Measurements from ENCODE around the gene RNF103. TPM values are rescaled to one million over a fixed set of nuclear protein-coding genes. Genes with fewer than 3 reads are reported as not detected.

The RNF103 gene
- polyA plus RNA-seq, 3 donors, result 1.0 to 31.9 (median 2.2) TPM

DNA sequence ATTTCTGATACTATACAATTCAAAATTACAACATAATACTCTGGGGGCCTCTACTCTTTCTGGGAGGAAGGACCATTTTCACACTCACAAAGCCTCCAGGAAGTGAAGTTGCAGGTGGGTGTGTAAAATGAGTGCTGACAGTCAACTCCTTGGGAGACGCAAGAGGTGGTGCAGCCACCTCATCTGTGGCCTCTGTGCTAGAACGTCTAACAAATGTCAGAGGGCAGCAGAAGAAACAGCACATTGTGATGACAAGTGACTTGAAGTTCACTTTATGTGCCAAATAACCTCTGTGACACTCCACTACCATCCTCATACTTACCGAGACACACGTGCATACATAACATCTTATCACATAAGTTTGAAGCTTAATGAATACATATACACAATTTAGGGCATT lies 10.2 kb downstream of the RNF103 start:
- intact Hi-C loops (cut with micrococcal nuclease), result no loop called here
- no peak for DNase-seq
- Histone ChIP-seq H3K4me2 (replicated peaks; ENCODE audit: extremely low read depth, low read length, poor library complexity, severe bottlenecking) (no peak overlapping the region), H3K27me3 (ENCODE audit: control insufficient read depth in 2 of 2, insufficient read depth in 2 of 2, low read length in 2 of 2) (no peaks in the 10 kb centered on the region), H3K79me2 (ENCODE audit: insufficient read depth, low read length) (no peaks in the 10 kb centered on the region), H2AFZ (ENCODE audit: insufficient read depth, low read depth, low read length, poor library complexity, severe bottlenecking) (no peak overlapping the region), H4K20me1 (ENCODE audit: insufficient read depth, low read length) (peaks cover 27% of the 10 kb centered on the region), H3K4me1 (ENCODE audit: control insufficient read depth in 1 of 2, insufficient read depth in 2 of 2, low read length in 2 of 2) (no peaks in the 10 kb centered on the region), H3K4me3 (replicated peaks in 1 of 3; ENCODE audit: low read depth in 2 of 3, low read length in 3 of 3) (no peak overlapping the region), H3K9me3 (replicated peaks in 1 of 2; ENCODE audit: control insufficient read depth in 1 of 2, insufficient read depth in 1 of 2, low read length in 2 of 2) (no peaks in the 10 kb centered on the region), H3K9ac (ENCODE audit: insufficient read depth, low read length, poor library complexity, severe bottlenecking) (no peak overlapping the region), H3K27ac (ENCODE audit: low read depth in 1 of 2, low read length in 2 of 2) (no peak overlapping the region), H3K36me3 (replicated peaks in 1 of 2; ENCODE audit: control insufficient read depth in 1 of 2, insufficient read depth in 2 of 2, low read length in 2 of 2) (peaks cover 36 to 94% of the 10 kb centered on the region in 2 donors)
- Mint-ChIP-seq H3K9me3 (no peaks in the 10 kb centered on the region), H3K36me3 (peaks cover 72 to 76% of the 10 kb centered on the region in 2 donors), H3K27me3 (ENCODE audit: low read depth in 3 of 3) (no peaks in the 10 kb centered on the region), H3K27ac (no peak overlapping the region), H3K4me1 (no peaks in the 10 kb centered on the region), H3K4me3 (no peak overlapping the region)
- 100% methylated on average over 1 of the region's 4 CpGs for WGBS (ENCODE audit: insufficient coverage)
- TF ChIP-seq, protein P1, sequence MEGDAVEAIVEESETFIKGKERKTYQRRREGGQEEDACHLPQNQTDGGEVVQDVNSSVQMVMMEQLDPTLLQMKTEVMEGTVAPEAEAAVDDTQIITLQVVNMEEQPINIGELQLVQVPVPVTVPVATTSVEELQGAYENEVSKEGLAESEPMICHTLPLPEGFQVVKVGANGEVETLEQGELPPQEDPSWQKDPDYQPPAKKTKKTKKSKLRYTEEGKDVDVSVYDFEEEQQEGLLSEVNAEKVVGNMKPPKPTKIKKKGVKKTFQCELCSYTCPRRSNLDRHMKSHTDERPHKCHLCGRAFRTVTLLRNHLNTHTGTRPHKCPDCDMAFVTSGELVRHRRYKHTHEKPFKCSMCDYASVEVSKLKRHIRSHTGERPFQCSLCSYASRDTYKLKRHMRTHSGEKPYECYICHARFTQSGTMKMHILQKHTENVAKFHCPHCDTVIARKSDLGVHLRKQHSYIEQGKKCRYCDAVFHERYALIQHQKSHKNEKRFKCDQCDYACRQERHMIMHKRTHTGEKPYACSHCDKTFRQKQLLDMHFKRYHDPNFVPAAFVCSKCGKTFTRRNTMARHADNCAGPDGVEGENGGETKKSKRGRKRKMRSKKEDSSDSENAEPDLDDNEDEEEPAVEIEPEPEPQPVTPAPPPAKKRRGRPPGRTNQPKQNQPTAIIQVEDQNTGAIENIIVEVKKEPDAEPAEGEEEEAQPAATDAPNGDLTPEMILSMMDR (IDR thresholded peaks at IDR 0.05), result no peak

GRCh38 chr2:86610871-86611270 lies 12.8 kb downstream of the RNF103 start:
- Mint-ChIP-seq H3K4me3 (no peak overlapping the region), H3K4me1 (peaks cover 4% of the 10 kb centered on the region), H3K36me3 (peaks cover 54 to 67% of the 10 kb centered on the region in 2 donors), H3K27ac (peak overlapping the region in 1 of 7 donors; percentile 28), H3K27me3 (ENCODE audit: low read depth in 3 of 3) (no peaks in the 10 kb centered on the region), H3K9me3 (no peaks in the 10 kb centered on the region)
- Histone ChIP-seq H3K4me1 (ENCODE audit: control insufficient read depth in 1 of 2, insufficient read depth in 2 of 2, low read length in 2 of 2) (no peaks in the 10 kb centered on the region), H2AFZ (ENCODE audit: insufficient read depth, low read depth, low read length, poor library complexity, severe bottlenecking) (no peak overlapping the region), H3K27ac (ENCODE audit: low read depth in 1 of 2, low read length in 2 of 2) (no peak overlapping the region), H4K20me1 (ENCODE audit: insufficient read depth, low read length) (peaks cover 12% of the 10 kb centered on the region), H3K27me3 (ENCODE audit: control insufficient read depth in 2 of 2, insufficient read depth in 2 of 2, low read length in 2 of 2) (no peaks in the 10 kb centered on the region), H3K9me3 (replicated peaks in 1 of 2; ENCODE audit: control insufficient read depth in 1 of 2, insufficient read depth in 1 of 2, low read length in 2 of 2) (no peaks in the 10 kb centered on the region), H3K36me3 (replicated peaks in 1 of 2; ENCODE audit: control insufficient read depth in 1 of 2, insufficient read depth in 2 of 2, low read length in 2 of 2) (peaks cover 15 to 84% of the 10 kb centered on the region in 2 donors), H3K9ac (ENCODE audit: insufficient read depth, low read length, poor library complexity, severe bottlenecking) (no peak overlapping the region), H3K4me2 (replicated peaks; ENCODE audit: extremely low read depth, low read length, poor library complexity, severe bottlenecking) (no peak overlapping the region), H3K4me3 (replicated peaks in 1 of 3; ENCODE audit: low read depth in 2 of 3, low read length in 3 of 3) (no peak overlapping the region), H3K79me2 (ENCODE audit: insufficient read depth, low read length) (no peaks in the 10 kb centered on the region)
- WGBS (ENCODE audit: insufficient coverage), result no CpG with 5 or more reads among the region's 1 CpG
- intact Hi-C loops (cut with micrococcal nuclease), result no loop called here
- no peak for DNase-seq
- TF ChIP-seq, protein P1 (IDR thresholded peaks at IDR 0.05), result no peak
